H1 (cell line): ENCODE data around the gene DIP2C. TPM values are rescaled to one million over a fixed set of nuclear protein-coding genes. Genes with fewer than 3 reads are reported as not detected.

Experiments
- CTCF ChIA-PET: fragments of 300-600 bp; sonication (Branson Sonifier 250); formaldehyde crosslinking; loops from one replicate; lab custom pipeline; 2021; ENCODE audit not compliant: partially characterized antibody; lab: Charles Lee
- POLR2A ChIA-PET: fragments of 300-600 bp; sonication (Branson Sonifier 250); formaldehyde crosslinking; loops from one replicate; lab custom pipeline; 2021; ENCODE audit warnings: inconsistent platforms; ENCODE audit not compliant: partially characterized antibody; lab: Charles Lee
- DNase-seq, 2 experiments: peaks; one replicate each; pipeline versions ENCODE4 v3.0.0 to v3.0.0-alpha.2; 2010 to 2022; ENCODE audit warnings: low spot score in 2 of 2, low read depth in 1 of 2, mixed read lengths in 1 of 2
- FAIRE-seq: peaks from 2 replicates; lab custom pipeline; 2011; peaks lifted over from hg19 to GRCh38; lab: Jason Lieb, UNC
- H2AFZ ChIP-seq: 2 replicates; pipeline ENCODE4 v1.8.1; 2012; ENCODE audit warnings: low read length, inconsistent platforms
- H2AK5ac ChIP-seq: 2 replicates; pipeline ENCODE4 v1.6.1; 2013; ENCODE audit warnings: low read depth, low read length
- H2BK120ac ChIP-seq: replicated peaks from 2 replicates; pipeline ENCODE3; 2013; ENCODE audit warnings: low read depth, low read length, inconsistent platforms
- H2BK12ac ChIP-seq: 2 replicates; pipeline ENCODE4 v1.6.1; 2013; ENCODE audit warnings: low read depth, low read length
- H2BK15ac ChIP-seq: 2 replicates; pipeline ENCODE4 v1.6.1; 2013; ENCODE audit warnings: low read length
- H2BK20ac ChIP-seq: 2 replicates; pipeline ENCODE4 v1.6.1; 2013; ENCODE audit warnings: low read length
- H2BK5ac ChIP-seq: 2 replicates; pipeline ENCODE4 v1.6.1; 2013; ENCODE audit warnings: low read depth, low read length
- H3K14ac ChIP-seq: 2 replicates; pipeline ENCODE4 v1.6.1; 2013; ENCODE audit warnings: inconsistent platforms; ENCODE audit not compliant: insufficient read length
- H3K18ac ChIP-seq: 2 replicates; pipeline ENCODE4 v1.6.1; 2013; ENCODE audit warnings: low read length; ENCODE audit errors: extremely low read depth
- H3K23ac ChIP-seq: 2 replicates; pipeline ENCODE4 v1.6.1; 2013; ENCODE audit warnings: inconsistent platforms; ENCODE audit not compliant: insufficient read length
- H3K23me2 ChIP-seq: 2 replicates; pipeline ENCODE4 v1.6.1; 2013; ENCODE audit warnings: low read depth, low read length
- H3K27ac ChIP-seq: 2 replicates; pipeline ENCODE4 v1.6.1; 2011; ENCODE audit warnings: low read depth, low read length, inconsistent platforms
- H3K27me3 ChIP-seq, 4 experiments: replicated peaks in 1 of 4; 1 replicate in 1 of 4; 2 replicates in 3 of 4; pipeline versions ENCODE4 v1.6.1 to v1.8.1; 2011 to 2013; ENCODE audit warnings: low read length in 3 of 4, mild to moderate bottlenecking in 3 of 4, inconsistent platforms in 2 of 4, mixed read lengths in 2 of 4, moderate library complexity in 1 of 4; ENCODE audit not compliant: control insufficient read depth in 3 of 4, insufficient read depth in 3 of 4; ENCODE audit errors: extremely low read depth in 1 of 4
- H3K36me3 ChIP-seq, 4 experiments: 2 replicates each; pipeline versions ENCODE4 v1.6.1 to v1.8.1; 2011 to 2013; ENCODE audit warnings: mild to moderate bottlenecking in 4 of 4, low read length in 3 of 4, moderate library complexity in 2 of 4, control low read depth in 1 of 4, inconsistent platforms in 1 of 4; ENCODE audit not compliant: insufficient read depth in 4 of 4, control insufficient read depth in 2 of 4
- H3K4ac ChIP-seq: replicated peaks from 2 replicates; pipeline ENCODE3; 2013; ENCODE audit warnings: low read length, low read depth, mixed read lengths, inconsistent platforms; ENCODE audit not compliant: insufficient read length
- H3K4me1 ChIP-seq, 4 experiments: replicated peaks in 1 of 4; 1 replicate in 1 of 4; 2 replicates in 3 of 4; pipeline versions ENCODE4 v1.6.1 to v1.8.1; 2011 to 2013; ENCODE audit warnings: low read length in 3 of 4, inconsistent platforms in 2 of 4, mixed read lengths in 1 of 4; ENCODE audit not compliant: insufficient read depth in 4 of 4, control insufficient read depth in 3 of 4
- H3K4me2 ChIP-seq, 2 experiments: 2 replicates each; pipeline versions ENCODE4 v1.6.1 to v1.8.1; 2011 to 2013; ENCODE audit warnings: low read depth in 2 of 2, low read length in 2 of 2, control low read depth in 1 of 2, inconsistent platforms in 1 of 2, mild to moderate bottlenecking in 1 of 2; ENCODE audit not compliant: insufficient read depth in 1 of 2
- H3K4me3 ChIP-seq, 4 experiments: fragments of 200-600, 300-600 bp in 1 of 4; sonication (generic), shearing (Covaris generic), sonication (Bioruptor Twin) in 1 of 4; 2 replicates each; pipeline versions ENCODE4 v1.5.1 to v1.8.1; 2011 to 2016; ENCODE audit warnings: low read length in 4 of 4, low read depth in 3 of 4, control low read depth in 2 of 4, inconsistent platforms in 2 of 4, mild to moderate bottlenecking in 2 of 4, mixed read lengths in 1 of 4, moderate library complexity in 1 of 4; ENCODE audit not compliant: insufficient read depth in 2 of 4; ENCODE audit errors: extremely low read depth in 1 of 4
- H3K56ac ChIP-seq: replicated peaks from 2 replicates; pipeline ENCODE3; 2013; ENCODE audit warnings: low read depth, mild to moderate bottlenecking, mixed read lengths, low read length, inconsistent platforms; ENCODE audit not compliant: insufficient read length
- H3K79me1 ChIP-seq: 2 replicates; pipeline ENCODE4 v1.6.1; 2013; ENCODE audit warnings: low read depth, low read length, control low read depth
- H3K79me2 ChIP-seq, 2 experiments: 2 replicates each; pipeline versions ENCODE4 v1.6.1 to v1.8.1; 2012 to 2013; ENCODE audit warnings: low read length in 2 of 2, mild to moderate bottlenecking in 2 of 2, inconsistent platforms in 1 of 2; ENCODE audit not compliant: insufficient read depth in 2 of 2, control insufficient read depth in 1 of 2
- H3K9ac ChIP-seq, 4 experiments: replicated peaks in 1 of 4; 1 replicate in 1 of 4; 2 replicates in 3 of 4; pipeline versions ENCODE4 v1.6.1 to v1.8.1; 2011 to 2013; ENCODE audit warnings: low read depth in 3 of 4, low read length in 3 of 4, control low read depth in 2 of 4, mild to moderate bottlenecking in 2 of 4, moderate library complexity in 2 of 4, inconsistent platforms in 1 of 4; ENCODE audit errors: extremely low read depth in 1 of 4
- H3K9me3 ChIP-seq, 2 experiments: 2 replicates each; pipeline versions ENCODE4 v1.6.1 to v1.8.1; 2012 to 2013; ENCODE audit warnings: mild to moderate bottlenecking in 2 of 2, moderate library complexity in 2 of 2, control low read depth in 1 of 2, inconsistent platforms in 1 of 2, low read depth in 1 of 2, low read length in 1 of 2, mixed read lengths in 1 of 2; ENCODE audit not compliant: insufficient read depth in 2 of 2
- H4K20me1 ChIP-seq, 2 experiments: replicated peaks in 1 of 2; 2 replicates each; pipeline versions ENCODE3 to v1.8.1; 2011 to 2013; ENCODE audit warnings: inconsistent platforms in 2 of 2, low read length in 2 of 2, mild to moderate bottlenecking in 1 of 2; ENCODE audit not compliant: insufficient read depth in 2 of 2, control insufficient read depth in 1 of 2
- H4K5ac ChIP-seq: 2 replicates; pipeline ENCODE4 v1.6.1; 2013; ENCODE audit warnings: low read length, low read depth, mixed read lengths, inconsistent platforms; ENCODE audit not compliant: insufficient read length
- H4K8ac ChIP-seq: 2 replicates; pipeline ENCODE4 v1.8.0; 2013; ENCODE audit warnings: mild to moderate bottlenecking, moderate library complexity, low read length, inconsistent platforms; ENCODE audit not compliant: insufficient read depth; ENCODE audit errors: extremely low read depth
- H4K91ac ChIP-seq: replicated peaks from 2 replicates; pipeline ENCODE3; 2013; ENCODE audit warnings: low read length, mixed read lengths, inconsistent platforms; ENCODE audit not compliant: insufficient read length
- FOSL1 ChIP-seq: IDR thresholded peaks from 2 replicates; pipeline ENCODE4 v1.6.1; 2011; ENCODE audit warnings: mild to moderate bottlenecking, low read depth, low read length, moderate library complexity; ENCODE audit not compliant: insufficient read depth
- HDAC6 ChIP-seq: IDR thresholded peaks from one replicate; pipeline ENCODE4 v1.7.1; 2012; ENCODE audit warnings: low read depth, mild to moderate bottlenecking, inconsistent platforms, low read length, moderate library complexity
- KDM1A ChIP-seq: fragments of 200-600, 300-600 bp; sonication (generic); IDR thresholded peaks from 2 replicates; pipeline ENCODE4 v1.7.1; 2016; ENCODE audit warnings: mild to moderate bottlenecking, low read length, borderline replicate concordance
- KDM4A ChIP-seq: IDR thresholded peaks from one replicate; pipeline ENCODE4 v1.7.1; 2012; ENCODE audit warnings: low read depth, mild to moderate bottlenecking, moderate library complexity, low read length, inconsistent platforms; ENCODE audit not compliant: severe bottlenecking
- MAFK ChIP-seq: IDR thresholded peaks from 2 replicates; pipeline ENCODE4 v1.6.1; 2012; ENCODE audit warnings: low read depth, mild to moderate bottlenecking, improper control_type of control experiment, low read length
- POLR2AphosphoS5 ChIP-seq: IDR thresholded peaks from 2 replicates; pipeline ENCODE4 v1.6.1; 2011; ENCODE audit warnings: low read depth, low read length
- SIRT6 ChIP-seq: IDR thresholded peaks from one replicate; pipeline ENCODE4 v1.7.1; 2012; ENCODE audit warnings: low read length, inconsistent platforms
- SP2 ChIP-seq: IDR thresholded peaks from 2 replicates; pipeline ENCODE4 v1.6.1; 2012; ENCODE audit warnings: mild to moderate bottlenecking, low read length, inconsistent platforms
- TCF12 ChIP-seq: IDR thresholded peaks from 2 replicates; pipeline ENCODE4 v1.6.1; 2011; ENCODE audit warnings: low read depth, mild to moderate bottlenecking, low read length
- ZNF274 ChIP-seq: IDR thresholded peaks from 2 replicates; pipeline ENCODE4 v1.7.0; 2012; ENCODE audit warnings: low read length, borderline replicate concordance; ENCODE audit errors: extremely low read depth
- WGBS, 2 experiments: shearing (Covaris generic) in 1 of 2; methylation state at CpG; one replicate each; pipeline versions ENCODE4 v1.1.6 to v1.1.7; 2013 to 2015; ENCODE audit warnings: low lambda C conversion rate in 2 of 2, mixed read lengths in 2 of 2, inconsistent platforms in 1 of 2, low coverage in 1 of 2, missing lambda C conversion rate in 1 of 2; ENCODE audit not compliant: insufficient replicate concordance in 2 of 2, insufficient coverage in 1 of 2, insufficient read length in 1 of 2; ENCODE audit errors: extremely low coverage in 1 of 2, missing lambda C conversion rate in 1 of 2; 5-methylcytosine and 5-hydroxymethylcytosine counted together
- polyA plus RNA-seq, 7 experiments: library from polyadenylated mRNA; depleted of rRNA in 3 of 7; stranded (reverse) in 5 of 7; unstranded in 2 of 7; fragments of >200 nt in 5 of 7; fragments of 200-250 nt in 2 of 7; gene quantifications; 1 replicate in 5 of 7; 2 replicates in 1 of 7; 4 replicates in 1 of 7; pipeline versions ENCODE4 v1.2.1 to v1.2.3, GENCODE V29; 2011 to 2013; ENCODE audit warnings: missing spikeins in 2 of 7, mixed read lengths in 2 of 7
- total RNA-seq: library from RNA; stranded (reverse); fragmentation: NEBNext Ultra II Directional; extraction: Animal tissue kit (Norgen Biotek cat#: 25700); gene quantifications from 2 replicates; pipeline ENCODE4 v1.2.1, GENCODE V29; 2021
- TF ChIP-seq, protein P1 (sequence below): IDR thresholded peaks from 2 replicates; pipeline ENCODE4 v1.6.1; 2011; ENCODE audit warnings: low read length, improper control_type of control experiment

Gene DIP2C
- total and polyA plus RNA-seq, 2 of the 8 experiments (the other 6 are each of a cell fraction or from before 2014, with no cell fraction given): 3.8 to 9.3 TPM

DNA sequence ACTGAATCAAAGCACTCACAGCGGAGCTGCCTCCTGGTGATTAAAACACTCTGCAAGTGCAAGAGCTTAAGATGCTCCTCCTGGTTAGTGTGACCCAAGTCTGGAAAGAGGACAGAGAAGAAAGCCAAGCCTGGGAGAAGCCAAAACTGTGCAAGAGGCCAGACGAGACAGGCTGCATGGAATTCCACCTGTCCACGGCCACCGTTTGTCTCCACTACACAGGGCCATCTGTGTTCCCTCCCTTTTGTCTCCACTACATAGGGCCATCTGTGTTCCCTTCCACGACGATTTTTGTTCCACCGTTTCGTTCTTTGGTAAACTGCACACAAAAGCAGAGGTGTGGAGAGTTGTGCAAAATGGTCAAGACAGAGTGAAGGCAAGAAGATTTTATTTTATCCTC lies 233.0 kb downstream of the DIP2C start:
- Histone ChIP-seq H2BK15ac (no peak overlapping the region), H3K23ac (no peak overlapping the region), H3K4ac (no peak overlapping the region), H2AK5ac (no peak overlapping the region), H3K18ac (no peak overlapping the region), H2BK20ac (no peak overlapping the region), H3K27me3 (no peaks in the 10 kb centered on the region), H3K9ac (no peak overlapping the region; a peak in 1 of 7 replicates), H3K36me3 (no peaks in the 10 kb centered on the region), H4K5ac (no peak overlapping the region), H3K23me2 (no peaks in the 10 kb centered on the region; the same call in 1 of the 2 replicates), H2BK120ac (no peak overlapping the region), H2AFZ (no peak overlapping the region), H4K20me1 (peaks cover 0 to 3% of the 10 kb centered on the region in 2 experiments), H3K27ac (no peak overlapping the region), H3K79me1 (no peaks in the 10 kb centered on the region; the same call in 1 of the 2 replicates), H3K14ac (no peak overlapping the region), H3K4me2 (no peak overlapping the region), H3K4me3 (no peak overlapping the region), H4K8ac (no peak overlapping the region), H3K79me2 (no peaks in the 10 kb centered on the region), H2BK12ac (no peak overlapping the region), H3K4me1 (peaks cover 0 to 2% (median 0%) of the 10 kb centered on the region in 4 experiments; a peak in 1 of 7 replicates), H3K56ac (no peak overlapping the region), H2BK5ac (no peak overlapping the region), H4K91ac (no peak overlapping the region), H3K9me3 (no peaks in the 10 kb centered on the region)
- ChIA-PET CTCF (no interaction called here), POLR2A (no interaction called here)
- 92% methylated on average over 8 of the region's 8 CpGs; no CpG with 5 or more reads in 1 of the 2 experiments for WGBS, 2 experiments
- DNase-seq (no peak), FAIRE-seq (no peak)
- TF ChIP-seq SIRT6: no peak
- no peak for TF ChIP-seq MAFK
- TF ChIP-seq FOSL1: no peak
- no peak for TF ChIP-seq TCF12
- TF ChIP-seq SP2: no peak
- no peak for TF ChIP-seq POLR2AphosphoS5
- TF ChIP-seq, protein P1, sequence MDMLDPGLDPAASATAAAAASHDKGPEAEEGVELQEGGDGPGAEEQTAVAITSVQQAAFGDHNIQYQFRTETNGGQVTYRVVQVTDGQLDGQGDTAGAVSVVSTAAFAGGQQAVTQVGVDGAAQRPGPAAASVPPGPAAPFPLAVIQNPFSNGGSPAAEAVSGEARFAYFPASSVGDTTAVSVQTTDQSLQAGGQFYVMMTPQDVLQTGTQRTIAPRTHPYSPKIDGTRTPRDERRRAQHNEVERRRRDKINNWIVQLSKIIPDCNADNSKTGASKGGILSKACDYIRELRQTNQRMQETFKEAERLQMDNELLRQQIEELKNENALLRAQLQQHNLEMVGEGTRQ: no peak
- TF ChIP-seq HDAC6: no peak
- no peak for TF ChIP-seq KDM4A
- no peak for TF ChIP-seq ZNF274
- no peak for TF ChIP-seq KDM1A
